ENCODE results near the gene SLC66A3.

The SLC66A3 gene

DNA sequence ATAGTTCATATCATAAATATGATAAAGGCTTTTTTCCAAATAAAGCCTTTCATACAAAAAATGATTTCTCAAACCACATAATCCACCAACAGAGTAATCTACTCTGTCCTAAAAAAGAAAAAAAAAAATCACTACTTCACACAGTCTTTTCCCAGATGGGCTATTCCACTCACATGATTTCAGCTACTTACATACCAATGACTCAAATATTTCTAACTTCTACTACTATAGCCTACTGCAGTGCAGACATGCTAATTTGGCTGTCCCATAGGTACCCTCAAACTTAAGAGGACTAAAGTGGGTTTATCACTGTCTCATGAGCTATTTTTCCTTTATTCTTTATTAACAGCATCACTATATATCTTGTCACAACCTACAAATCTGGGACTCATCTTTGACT, 57.4 kb downstream of the SLC66A3 start:
- Histone ChIP-seq H2BK12ac (ENCODE audit: low read length in 2 of 2) (no peak overlapping the region), H3K27ac (ENCODE audit: low read length, poor library complexity, severe bottlenecking) (no peak overlapping the region), H3K23ac (ENCODE audit: low read length in 2 of 2) (no peak overlapping the region), H2BK15ac (ENCODE audit: low read depth, poor library complexity, severe bottlenecking) (no peak overlapping the region), H3K9me3 (ENCODE audit: control insufficient read depth, low read length) (no peaks in the 10 kb centered on the region), H4K91ac (ENCODE audit: low read length) (no peak overlapping the region), H3K18ac (ENCODE audit: low read depth in 1 of 2, low read length in 2 of 2) (no peak overlapping the region), H4K8ac (ENCODE audit: low read length) (no peak overlapping the region), H3K9ac (ENCODE audit: low read length) (no peak overlapping the region), H3K27me3 (ENCODE audit: control insufficient read depth in 1 of 2, insufficient read depth in 1 of 2, low read length in 2 of 2) (no peaks in the 10 kb centered on the region), H2BK5ac (ENCODE audit: low read depth, low read length, poor library complexity, severe bottlenecking) (no peak overlapping the region), H3K4me2 (ENCODE audit: low read length, poor library complexity, severe bottlenecking) (no peak overlapping the region), H3K4me1 (ENCODE audit: control insufficient read depth, insufficient read depth, low read depth, low read length) (no peaks in the 10 kb centered on the region), H3K79me1 (replicated peaks; ENCODE audit: low read length, poor library complexity, severe bottlenecking) (peaks cover 6% of the 10 kb centered on the region), H3K4me3 (ENCODE audit: insufficient read depth in 1 of 2, low read depth in 1 of 2, low read length in 2 of 2) (no peak overlapping the region), H2AFZ (ENCODE audit: low read depth, low read length) (no peak overlapping the region), H3K4ac (ENCODE audit: low read depth in 1 of 2, low read length in 2 of 2) (no peak overlapping the region), H2AK5ac (ENCODE audit: low read length, severe bottlenecking) (no peak overlapping the region), H3K14ac (ENCODE audit: low read length in 2 of 2) (no peak overlapping the region), H2BK120ac (ENCODE audit: low read depth, low read length) (no peak overlapping the region), H3K36me3 (ENCODE audit: control insufficient read depth in 1 of 2, insufficient read depth in 2 of 2, low read depth in 1 of 2, low read length in 2 of 2) (peaks cover 7 to 81% of the 10 kb centered on the region in 2 experiments)
- DNase-seq = no peak

DNA sequence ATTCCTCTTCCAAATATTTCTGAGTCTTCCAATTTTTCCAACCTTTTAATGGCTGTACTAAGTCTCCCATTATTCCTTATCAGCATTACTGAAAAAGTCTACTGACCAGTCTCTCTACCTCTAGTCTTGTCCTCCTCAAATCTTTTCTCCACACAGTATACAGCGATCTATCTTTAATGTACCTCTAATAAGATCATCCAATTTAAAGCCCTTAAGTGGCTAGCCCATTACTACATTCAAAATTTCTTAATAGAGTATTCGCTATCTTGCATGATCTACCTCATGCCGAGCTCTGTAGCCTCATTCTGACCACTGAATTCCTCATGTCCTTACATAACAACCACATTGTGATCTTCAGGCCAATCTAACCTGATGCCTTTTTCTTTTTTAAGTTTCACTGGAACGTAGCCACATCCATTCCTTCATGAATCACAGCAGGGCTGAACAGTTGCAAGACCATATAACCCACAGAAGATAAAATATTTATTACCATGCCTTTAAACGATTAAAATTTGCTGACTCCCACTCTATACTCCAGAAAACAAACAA, 57.9 kb downstream of the SLC66A3 start:
- Histone ChIP-seq H3K9me3 (ENCODE audit: control insufficient read depth, low read length) (no peaks in the 10 kb centered on the region), H3K4me2 (ENCODE audit: low read length, poor library complexity, severe bottlenecking) (no peak overlapping the region), H2BK15ac (ENCODE audit: low read depth, poor library complexity, severe bottlenecking) (no peak overlapping the region), H3K27me3 (ENCODE audit: control insufficient read depth in 1 of 2, insufficient read depth in 1 of 2, low read length in 2 of 2) (no peaks in the 10 kb centered on the region), H2BK120ac (ENCODE audit: low read depth, low read length) (no peak overlapping the region), H2BK5ac (ENCODE audit: low read depth, low read length, poor library complexity, severe bottlenecking) (no peak overlapping the region), H2BK12ac (ENCODE audit: low read length in 2 of 2) (no peak overlapping the region), H3K36me3 (ENCODE audit: control insufficient read depth in 1 of 2, insufficient read depth in 2 of 2, low read depth in 1 of 2, low read length in 2 of 2) (peaks cover 7 to 85% of the 10 kb centered on the region in 2 experiments), H3K23ac (ENCODE audit: low read length in 2 of 2) (no peak overlapping the region), H4K91ac (ENCODE audit: low read length) (no peak overlapping the region), H3K4me3 (ENCODE audit: insufficient read depth in 1 of 2, low read depth in 1 of 2, low read length in 2 of 2) (no peak overlapping the region), H3K79me1 (replicated peaks; ENCODE audit: low read length, poor library complexity, severe bottlenecking) (peaks cover 6% of the 10 kb centered on the region), H2AK5ac (ENCODE audit: low read length, severe bottlenecking) (no peak overlapping the region), H3K27ac (ENCODE audit: low read length, poor library complexity, severe bottlenecking) (no peak overlapping the region), H3K4me1 (ENCODE audit: control insufficient read depth, insufficient read depth, low read depth, low read length) (no peaks in the 10 kb centered on the region), H4K8ac (ENCODE audit: low read length) (no peak overlapping the region), H3K18ac (ENCODE audit: low read depth in 1 of 2, low read length in 2 of 2) (no peak overlapping the region), H3K14ac (ENCODE audit: low read length in 2 of 2) (no peak overlapping the region), H2AFZ (ENCODE audit: low read depth, low read length) (no peak overlapping the region), H3K4ac (ENCODE audit: low read depth in 1 of 2, low read length in 2 of 2) (no peak overlapping the region), H3K9ac (ENCODE audit: low read length) (no peak overlapping the region)
- 95% methylated on average over 5 of the region's 5 CpGs for WGBS
- no peak for DNase-seq

DNA sequence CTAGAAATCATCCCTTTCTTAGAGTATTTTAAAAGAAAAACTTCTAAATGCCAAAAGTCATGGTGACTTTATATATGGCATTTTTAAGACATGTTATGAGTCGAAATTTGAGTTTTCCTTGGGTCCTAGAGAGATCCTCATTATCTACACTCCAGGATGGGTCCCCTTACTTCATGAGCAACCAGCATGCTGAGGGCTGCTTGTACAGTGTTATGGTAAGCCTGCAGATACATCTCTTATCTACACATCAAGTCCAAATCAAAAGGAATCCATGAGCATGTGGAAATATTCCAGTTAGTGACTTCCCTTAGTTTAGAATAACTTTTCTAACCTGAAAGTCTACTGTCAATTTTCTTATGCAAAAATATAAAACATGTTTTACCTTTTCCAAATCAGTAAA, 58.7 kb downstream of the SLC66A3 start:
- no peak overlapping the region for H2BK15ac ChIP-seq (ENCODE audit: low read depth, poor library complexity, severe bottlenecking)
- H3K27me3 ChIP-seq (ENCODE audit: control insufficient read depth in 1 of 2, insufficient read depth in 1 of 2, low read length in 2 of 2) = no peaks in the 10 kb centered on the region
- H3K4me2 ChIP-seq (ENCODE audit: low read length, poor library complexity, severe bottlenecking) = no peak overlapping the region
- no peak overlapping the region for H3K23ac ChIP-seq (ENCODE audit: low read length in 2 of 2)
- H2BK120ac ChIP-seq (ENCODE audit: low read depth, low read length) = no peak overlapping the region
- H3K9ac ChIP-seq (ENCODE audit: low read length) = no peak overlapping the region
- DNase-seq = no peak
- no peak overlapping the region for H2AK5ac ChIP-seq (ENCODE audit: low read length, severe bottlenecking)
- no peaks in the 10 kb centered on the region for H3K9me3 ChIP-seq (ENCODE audit: control insufficient read depth, low read length)
- H2AFZ ChIP-seq (ENCODE audit: low read depth, low read length) = no peak overlapping the region
- H4K91ac ChIP-seq (ENCODE audit: low read length) = no peak overlapping the region
- H3K36me3 ChIP-seq (ENCODE audit: control insufficient read depth in 1 of 2, insufficient read depth in 2 of 2, low read depth in 1 of 2, low read length in 2 of 2) = peaks cover 7 to 91% of the 10 kb centered on the region in 2 experiments
- no peak overlapping the region for H2BK5ac ChIP-seq (ENCODE audit: low read depth, low read length, poor library complexity, severe bottlenecking)
- H3K4ac ChIP-seq (ENCODE audit: low read depth in 1 of 2, low read length in 2 of 2) = no peak overlapping the region
- H2BK12ac ChIP-seq (ENCODE audit: low read length in 2 of 2) = no peak overlapping the region
- no peaks in the 10 kb centered on the region for H3K4me1 ChIP-seq (ENCODE audit: control insufficient read depth, insufficient read depth, low read depth, low read length)
- no peak overlapping the region for H3K27ac ChIP-seq (ENCODE audit: low read length, poor library complexity, severe bottlenecking)
- no CpG with 5 or more reads among the region's 1 CpG for WGBS
- no peak overlapping the region for H4K8ac ChIP-seq (ENCODE audit: low read length)
- no peak overlapping the region for H3K18ac ChIP-seq (ENCODE audit: low read depth in 1 of 2, low read length in 2 of 2)
- no peak overlapping the region for H3K4me3 ChIP-seq (ENCODE audit: insufficient read depth in 1 of 2, low read depth in 1 of 2, low read length in 2 of 2)
- H3K79me1 ChIP-seq (replicated peaks; ENCODE audit: low read length, poor library complexity, severe bottlenecking) = peaks cover 6% of the 10 kb centered on the region
- H3K14ac ChIP-seq (ENCODE audit: low read length in 2 of 2) = no peak overlapping the region

DNA sequence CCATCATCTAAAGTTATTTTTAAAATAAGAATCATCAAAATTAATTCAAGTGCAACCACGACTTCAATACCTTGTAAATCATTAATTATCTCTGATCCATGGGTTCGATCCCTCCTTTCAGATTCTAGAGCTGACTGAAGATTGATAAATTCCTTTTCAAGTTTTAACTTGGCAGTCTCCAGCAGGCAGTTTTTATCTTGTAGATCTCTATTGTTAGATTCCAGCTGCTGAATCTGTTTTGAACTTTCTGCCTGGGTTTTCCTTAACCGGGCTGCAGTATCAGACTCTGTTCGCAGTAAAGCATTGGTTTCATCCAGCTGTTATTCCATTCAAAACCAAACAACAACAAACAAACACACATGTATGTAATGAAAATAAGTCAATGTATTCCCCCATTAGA, 59.5 kb downstream of the SLC66A3 start:
- H2BK12ac ChIP-seq (ENCODE audit: low read length in 2 of 2) = no peak overlapping the region
- no peak overlapping the region for H3K4me3 ChIP-seq (ENCODE audit: insufficient read depth in 1 of 2, low read depth in 1 of 2, low read length in 2 of 2)
- H3K27me3 ChIP-seq (ENCODE audit: control insufficient read depth in 1 of 2, insufficient read depth in 1 of 2, low read length in 2 of 2) = no peaks in the 10 kb centered on the region
- no peaks in the 10 kb centered on the region for H3K4me1 ChIP-seq (ENCODE audit: control insufficient read depth, insufficient read depth, low read depth, low read length)
- no peak overlapping the region for H3K4ac ChIP-seq (ENCODE audit: low read depth in 1 of 2, low read length in 2 of 2)
- no peak overlapping the region for H2AFZ ChIP-seq (ENCODE audit: low read depth, low read length)
- H3K9ac ChIP-seq (ENCODE audit: low read length) = no peak overlapping the region
- 100% methylated on average over 3 of the region's 4 CpGs for WGBS
- no peak overlapping the region for H3K4me2 ChIP-seq (ENCODE audit: low read length, poor library complexity, severe bottlenecking)
- H3K14ac ChIP-seq (ENCODE audit: low read length in 2 of 2) = no peak overlapping the region
- H2AK5ac ChIP-seq (ENCODE audit: low read length, severe bottlenecking) = no peak overlapping the region
- H3K36me3 ChIP-seq (ENCODE audit: control insufficient read depth in 1 of 2, insufficient read depth in 2 of 2, low read depth in 1 of 2, low read length in 2 of 2) = peaks cover 10 to 88% of the 10 kb centered on the region in 2 experiments
- no peak overlapping the region for H3K23ac ChIP-seq (ENCODE audit: low read length in 2 of 2)
- no peak overlapping the region for H3K18ac ChIP-seq (ENCODE audit: low read depth in 1 of 2, low read length in 2 of 2)
- no peaks in the 10 kb centered on the region for H3K9me3 ChIP-seq (ENCODE audit: control insufficient read depth, low read length)
- H2BK5ac ChIP-seq (ENCODE audit: low read depth, low read length, poor library complexity, severe bottlenecking) = no peak overlapping the region
- H3K79me1 ChIP-seq (replicated peaks; ENCODE audit: low read length, poor library complexity, severe bottlenecking) = peaks cover 8% of the 10 kb centered on the region
- H3K27ac ChIP-seq (ENCODE audit: low read length, poor library complexity, severe bottlenecking) = no peak overlapping the region
- no peak overlapping the region for H4K8ac ChIP-seq (ENCODE audit: low read length)
- H2BK15ac ChIP-seq (ENCODE audit: low read depth, poor library complexity, severe bottlenecking) = no peak overlapping the region
- no peak overlapping the region for H2BK120ac ChIP-seq (ENCODE audit: low read depth, low read length)
- DNase-seq = no peak
- no peak overlapping the region for H4K91ac ChIP-seq (ENCODE audit: low read length)

All from mesenchymal stem cell (in vitro differentiated cells and primary cell).